Endothelial cell of umbilical vein (primary cell): ENCODE measurements around the gene HOPX. TPM values are rescaled to one million over a fixed set of nuclear protein-coding genes. Genes with fewer than 3 reads are reported as not detected.

ENCODE experiments used
- BruUV-seq: library from RNA; stranded (reverse); fragments of 400-500 nt; replicated peaks from 2 replicates; lab custom pipeline; 2021; lab: Mats Ljungman, UMichigan
- CTCF ChIA-PET: fragments of 300-600, 350-600 bp; sonication (Branson Sonifier 250); formaldehyde crosslinking; loops from one replicate; lab custom pipeline; 2021; ENCODE audit warnings: antibody characterized with exemption, inconsistent platforms; lab: Charles Lee
- POLR2A ChIA-PET: fragments of 300-600, 350-600 bp; sonication (Branson Sonifier 250); formaldehyde crosslinking; loops from one replicate; lab custom pipeline; 2021; ENCODE audit warnings: antibody characterized with exemption, inconsistent platforms; lab: Charles Lee
- DNase-seq: peaks from one replicate; pipeline ENCODE4 v3.0.0-alpha.2; 2011; ENCODE audit warnings: low read depth, low spot score
- FAIRE-seq: peaks from 2 replicates; lab custom pipeline; 2011; peaks lifted over from hg19 to GRCh38; lab: Jason Lieb, UNC
- H2AFZ ChIP-seq: 2 replicates; pipeline ENCODE4 v1.6.0; 2012; ENCODE audit warnings: low read depth, low read length, control low read depth, inconsistent platforms
- H3K27ac ChIP-seq: 2 replicates; pipeline ENCODE4 v1.5.1; 2011; ENCODE audit warnings: low read depth, mild to moderate bottlenecking, control low read depth, low read length, moderate library complexity; ENCODE audit not compliant: insufficient read depth
- H3K27me3 ChIP-seq, 2 experiments: 2 replicates each; pipeline versions ENCODE4 v1.6.0 to v1.6.1; 2011; ENCODE audit warnings: low read length in 2 of 2, mixed read lengths in 1 of 2; ENCODE audit not compliant: control insufficient read depth in 2 of 2, insufficient read depth in 2 of 2
- H3K36me3 ChIP-seq, 2 experiments: 2 replicates in 1 of 2; 3 replicates in 1 of 2; pipeline ENCODE4 v1.5.1; 2011; ENCODE audit warnings: low read length in 2 of 2, mild to moderate bottlenecking in 1 of 2, moderate library complexity in 1 of 2; ENCODE audit not compliant: control insufficient read depth in 2 of 2, insufficient read depth in 2 of 2; ENCODE audit errors: extremely low read depth in 1 of 2
- H3K4me1 ChIP-seq: 3 replicates; pipeline ENCODE4 v1.5.1; 2011; ENCODE audit warnings: mild to moderate bottlenecking, low read length; ENCODE audit not compliant: control insufficient read depth, insufficient read depth; ENCODE audit errors: extremely low read depth
- H3K4me2 ChIP-seq: 2 replicates; pipeline ENCODE4 v1.6.1; 2011; ENCODE audit warnings: low read length, control low read depth, mixed read lengths; ENCODE audit not compliant: insufficient read depth
- H3K4me3 ChIP-seq, 3 experiments: fragments of 200-600 bp in 1 of 3; sonication (generic), shearing (Covaris generic) in 1 of 3; replicated peaks in 1 of 3; 2 replicates each; pipeline ENCODE4 v1.5.1; 2011 to 2016; ENCODE audit warnings: control low read depth in 3 of 3, low read length in 3 of 3, mild to moderate bottlenecking in 2 of 3, inconsistent platforms in 1 of 3, low read depth in 1 of 3, moderate library complexity in 1 of 3; ENCODE audit not compliant: insufficient read depth in 1 of 3
- H3K79me2 ChIP-seq: 2 replicates; pipeline ENCODE4 v1.6.0; 2012; ENCODE audit warnings: low read length, inconsistent platforms; ENCODE audit not compliant: control insufficient read depth, insufficient read depth
- H3K9ac ChIP-seq: replicated peaks from 2 replicates; pipeline ENCODE3; 2011; ENCODE audit warnings: low read length, control low read depth; ENCODE audit not compliant: insufficient read depth; ENCODE audit errors: extremely low read depth
- H3K9me1 ChIP-seq: replicated peaks from 3 replicates; pipeline ENCODE4 v1.6.0; 2011; ENCODE audit warnings: mild to moderate bottlenecking, low read length; ENCODE audit not compliant: control insufficient read depth, insufficient read depth; ENCODE audit errors: extremely low read depth
- H3K9me3 ChIP-seq: replicated peaks from 2 replicates; pipeline ENCODE4 v1.5.1; 2012; ENCODE audit warnings: low read length, inconsistent platforms; ENCODE audit not compliant: control insufficient read depth, insufficient read depth
- H4K20me1 ChIP-seq: replicated peaks from 2 replicates; pipeline ENCODE3; 2011; ENCODE audit warnings: mild to moderate bottlenecking, low read length; ENCODE audit not compliant: control insufficient read depth, insufficient read depth; ENCODE audit errors: extremely low read depth
- EZH2 ChIP-seq: IDR thresholded peaks from 2 replicates; pipeline ENCODE4 v1.6.1; 2012; ENCODE audit warnings: borderline replicate concordance, low read depth, mild to moderate bottlenecking, moderate library complexity, low read length, inconsistent platforms; ENCODE audit not compliant: severe bottlenecking
- FOS ChIP-seq: IDR thresholded peaks from 2 replicates; pipeline ENCODE4 v1.6.1; 2011; ENCODE audit warnings: mild to moderate bottlenecking, low read length, moderate library complexity, borderline replicate concordance; ENCODE audit not compliant: insufficient read depth
- GATA2 ChIP-seq: IDR thresholded peaks from 2 replicates; pipeline ENCODE4 v1.7.0; 2011; ENCODE audit warnings: low read depth, mild to moderate bottlenecking, moderate library complexity, mixed read lengths, low read length; ENCODE audit not compliant: insufficient read length, insufficient read depth
- JUN ChIP-seq: IDR thresholded peaks from 2 replicates; pipeline ENCODE4 v1.6.1; 2011; ENCODE audit warnings: borderline replicate concordance, low read depth; ENCODE audit not compliant: insufficient read length, insufficient read depth
- MAX ChIP-seq: IDR thresholded peaks from 2 replicates; pipeline ENCODE4 v1.6.1; 2011; ENCODE audit not compliant: insufficient read depth, insufficient read length
- MYC ChIP-seq: IDR thresholded peaks from one replicate; pipeline ENCODE4 v1.6.1; 2011; ENCODE audit warnings: mild to moderate bottlenecking, low read depth, low read length
- POLR2A ChIP-seq: IDR thresholded peaks from 2 replicates; pipeline ENCODE4 v1.6.1; 2012; ENCODE audit warnings: low read depth, mild to moderate bottlenecking, control low read depth, low read length
- POLR2AphosphoS5 ChIP-seq: IDR thresholded peaks from 2 replicates; pipeline ENCODE4 v1.6.1; 2012; ENCODE audit warnings: low read depth, mild to moderate bottlenecking, control low read depth, low read length, moderate library complexity; ENCODE audit not compliant: insufficient read depth
- dilution Hi-C: fragments of 300-500 bp; cut with MboI; formaldehyde crosslinking; loops from one replicate; pipeline ENCODE4 v1.15.0; 2019; ENCODE audit warnings: low sequenced_read_pairs; ENCODE audit not compliant: extremely low pct_ligation_motif_present
- intact Hi-C: fragments of 100-400 bp; cut with micrococcal nuclease; formaldehyde crosslinking; loops from one replicate; pipeline ENCODE4 v1.10.0; 2022
- polyA plus RNA-seq, 4 experiments: library from polyadenylated mRNA; depleted of rRNA in 3 of 4; stranded (reverse) in 3 of 4; unstranded in 1 of 4; fragments of >200 nt; gene quantifications; 2 replicates each; pipeline versions ENCODE4 v1.2.1 to v1.2.3, GENCODE V29; 2011 to 2012; ENCODE audit warnings: missing spikeins in 1 of 4
- total RNA-seq: library from RNA; stranded (reverse); gene quantifications from 2 replicates; pipeline ENCODE4 v1.2.3, GENCODE V29; 2021
- TF ChIP-seq, protein P1 (sequence below), 2 donors: IDR thresholded peaks; 1 replicate in 1 of 2; 2 replicates in 1 of 2; pipeline ENCODE4 v1.5.1; 2011; ENCODE audit warnings: low read length in 2 of 2, mild to moderate bottlenecking in 2 of 2, moderate library complexity in 2 of 2, control low read depth in 1 of 2, inconsistent platforms in 1 of 2, low read depth in 1 of 2; ENCODE audit not compliant: insufficient read depth in 1 of 2; ENCODE audit errors: extremely low read depth in 1 of 2

HOPX gene
- total and polyA plus RNA-seq, 2 donors (not counting 3 experiments of a cell fraction or from before 2014, with no cell fraction given), result 3.8 to 5.8 TPM

GRCh38 chr4:56633486-56633885 is 47.6 kb downstream of the HOPX start:
- intact Hi-C loops, result no loop called here
- dilution Hi-C loops, result no loop called here
- Histone ChIP-seq H3K36me3 (no peaks in the 10 kb centered on the region), H3K27me3 (no peaks in the 10 kb centered on the region), H3K79me2 (no peaks in the 10 kb centered on the region), H3K27ac (no peak overlapping the region), H3K4me2 (no peak overlapping the region), H3K9me1 (no peaks in the 10 kb centered on the region), H3K4me3 (no peak overlapping the region), H4K20me1 (no peaks in the 10 kb centered on the region), H2AFZ (no peak overlapping the region), H3K4me1 (peaks cover 3% of the 10 kb centered on the region), H3K9ac (no peak overlapping the region), H3K9me3 (no peaks in the 10 kb centered on the region)
- CTCF ChIA-PET, result interaction anchor here (2.5 kb wide), 1 partner anchor 7 kb away, joined by 17 read pairs; no protein-coding TSS in a partner anchor
- BruUV-seq, result no TSS peak
- FAIRE-seq (no peak), DNase-seq (no peak)
- no peak for TF ChIP-seq EZH2
- TF ChIP-seq GATA2, result no peak
- TF ChIP-seq JUN, result no peak
- no peak for TF ChIP-seq POLR2AphosphoS5
- TF ChIP-seq FOS, result no peak
- TF ChIP-seq, protein P1, sequence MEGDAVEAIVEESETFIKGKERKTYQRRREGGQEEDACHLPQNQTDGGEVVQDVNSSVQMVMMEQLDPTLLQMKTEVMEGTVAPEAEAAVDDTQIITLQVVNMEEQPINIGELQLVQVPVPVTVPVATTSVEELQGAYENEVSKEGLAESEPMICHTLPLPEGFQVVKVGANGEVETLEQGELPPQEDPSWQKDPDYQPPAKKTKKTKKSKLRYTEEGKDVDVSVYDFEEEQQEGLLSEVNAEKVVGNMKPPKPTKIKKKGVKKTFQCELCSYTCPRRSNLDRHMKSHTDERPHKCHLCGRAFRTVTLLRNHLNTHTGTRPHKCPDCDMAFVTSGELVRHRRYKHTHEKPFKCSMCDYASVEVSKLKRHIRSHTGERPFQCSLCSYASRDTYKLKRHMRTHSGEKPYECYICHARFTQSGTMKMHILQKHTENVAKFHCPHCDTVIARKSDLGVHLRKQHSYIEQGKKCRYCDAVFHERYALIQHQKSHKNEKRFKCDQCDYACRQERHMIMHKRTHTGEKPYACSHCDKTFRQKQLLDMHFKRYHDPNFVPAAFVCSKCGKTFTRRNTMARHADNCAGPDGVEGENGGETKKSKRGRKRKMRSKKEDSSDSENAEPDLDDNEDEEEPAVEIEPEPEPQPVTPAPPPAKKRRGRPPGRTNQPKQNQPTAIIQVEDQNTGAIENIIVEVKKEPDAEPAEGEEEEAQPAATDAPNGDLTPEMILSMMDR (IDR thresholded peaks at IDR 0.05; ENCODE audit: extremely low read depth in 1 of 2, insufficient read depth in 1 of 2, low read depth in 1 of 2, low read length in 2 of 2), result no peak
- no peak for TF ChIP-seq MYC
- TF ChIP-seq MAX, result no peak
- no peak for TF ChIP-seq POLR2A
- POLR2A ChIA-PET, result no interaction called here
